GM19467 (cell line): Measurements from ENCODE around the gene TSHZ1.

Source experiments
- ATAC-seq: cut with Tn5 transposase; IDR thresholded peaks from one replicate; pipeline ENCODE4 v1.9.1; 2021; ENCODE audit warnings: mild to moderate bottlenecking, moderate library complexity; ENCODE audit not compliant: unreplicated experiment

Gene TSHZ1

DNA sequence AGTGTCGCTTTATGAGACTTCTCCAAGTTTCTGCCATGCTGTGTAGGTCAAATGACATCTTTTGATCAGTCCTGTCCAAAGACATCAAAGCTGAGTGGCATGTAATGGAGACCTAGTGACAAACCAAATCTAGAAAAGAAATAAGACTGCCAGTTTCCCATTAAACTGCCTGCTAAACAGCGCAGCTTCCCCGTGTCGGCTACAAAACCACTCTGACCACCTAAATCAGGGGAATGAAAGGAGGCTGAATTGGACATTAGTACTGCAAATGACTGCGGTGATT, 57.7 kb downstream of the TSHZ1 start:
- ATAC-seq: no peak

DNA sequence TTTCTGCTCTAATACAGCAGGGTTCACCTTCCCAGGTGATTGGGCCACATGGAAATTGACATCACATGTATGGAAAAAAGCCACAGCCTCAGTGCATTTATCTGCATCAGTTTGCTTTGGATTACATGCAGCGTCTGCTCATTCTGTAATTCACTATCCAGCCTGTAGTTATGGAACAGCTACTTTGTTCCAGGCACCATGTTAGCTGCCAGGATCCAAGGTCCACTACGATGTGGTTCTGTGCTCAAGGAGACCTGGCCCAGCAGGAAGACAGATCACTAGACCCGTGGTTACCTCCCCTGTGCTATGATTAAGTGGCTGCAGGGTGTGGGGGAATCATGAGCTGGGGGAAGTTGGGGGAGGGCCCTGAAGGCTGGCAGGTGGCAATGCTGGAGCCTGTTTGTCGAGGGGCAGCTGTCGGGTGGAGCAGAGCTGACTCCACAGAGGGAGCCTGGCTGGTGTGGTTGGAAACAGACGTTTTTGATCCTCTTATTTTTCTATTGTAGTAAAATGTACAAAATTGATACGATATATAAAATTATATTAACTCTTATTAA, 58.6 kb downstream of the TSHZ1 start:
- ATAC-seq: no peak

DNA sequence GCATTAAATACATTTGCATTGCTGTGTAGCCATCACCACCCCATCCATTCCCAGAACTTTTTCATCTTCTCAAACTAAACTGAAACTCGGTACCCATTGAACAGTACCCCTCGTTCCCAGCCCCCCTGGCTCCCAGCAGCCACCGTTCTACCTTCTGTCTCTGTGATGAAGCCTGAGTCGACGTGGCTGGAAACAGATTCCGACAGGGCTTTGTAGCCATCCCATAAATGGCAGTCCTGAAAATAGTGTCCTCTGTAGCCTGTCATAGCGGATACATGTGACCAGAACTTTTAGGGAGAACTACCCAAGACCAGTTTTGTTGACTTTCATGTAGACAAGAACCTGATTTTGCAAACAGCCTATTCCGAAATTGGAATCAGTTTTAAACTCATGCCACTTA, 59.1 kb downstream of the TSHZ1 start:
- no peak for ATAC-seq

DNA sequence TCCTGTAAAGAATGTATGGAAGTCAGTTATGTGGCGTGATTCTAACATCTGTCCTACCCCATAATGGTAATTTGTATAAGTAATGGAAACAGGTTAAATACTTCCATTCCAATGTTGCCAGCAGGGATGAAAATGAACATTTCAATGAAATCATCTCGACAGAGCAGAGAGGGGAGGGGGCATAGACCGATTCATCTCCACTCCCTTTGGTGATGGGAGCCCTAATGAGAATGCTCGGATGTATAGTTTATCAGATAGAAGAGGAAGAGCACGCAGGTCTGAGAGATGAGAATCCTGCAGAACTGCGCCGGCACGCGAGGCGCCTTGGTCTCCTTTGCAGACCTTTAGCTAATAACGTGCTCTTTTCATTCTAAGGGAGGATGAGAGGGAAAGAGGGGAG, 61.4 kb downstream of the TSHZ1 start:
- ATAC-seq: no peak

DNA sequence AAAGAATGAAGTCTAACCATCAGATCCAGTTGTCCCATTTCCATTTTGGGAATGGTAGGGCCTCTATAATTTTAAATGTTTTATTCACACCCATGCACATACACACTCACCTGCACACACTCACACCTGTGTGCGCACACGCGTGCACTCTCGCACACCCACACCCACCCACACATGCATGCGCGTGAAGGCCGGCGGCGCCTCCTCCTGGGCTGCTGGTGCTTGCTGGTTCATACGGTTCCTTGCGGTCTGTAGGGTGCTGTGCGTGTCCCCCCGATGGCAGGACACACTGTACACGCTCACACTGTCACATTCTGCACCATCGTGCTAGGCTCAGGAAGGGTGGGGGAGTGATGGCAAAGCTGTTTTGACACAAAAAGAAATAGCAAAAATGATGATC, 63.2 kb downstream of the TSHZ1 start:
- ATAC-seq: no peak

DNA sequence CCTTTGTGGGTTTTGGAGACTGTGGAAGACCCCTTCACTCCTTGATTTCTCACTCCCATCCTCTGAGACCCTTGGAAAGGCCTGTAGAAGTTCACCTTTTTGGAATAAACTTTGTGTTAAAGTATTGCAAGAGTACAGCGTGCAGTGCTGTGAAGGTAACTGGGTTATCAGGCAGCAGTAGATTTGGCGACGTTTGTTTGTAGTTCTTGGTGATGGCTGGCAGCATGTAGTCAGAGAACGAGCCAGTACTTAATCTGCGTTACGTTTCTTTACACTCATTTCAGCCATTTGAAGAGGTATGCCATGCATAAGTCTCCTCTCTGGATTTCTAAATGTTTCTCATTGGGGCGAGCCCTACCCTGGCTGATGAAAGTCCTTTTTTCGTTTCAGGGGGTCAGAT, 64.6 kb downstream of the TSHZ1 start:
- ATAC-seq: no peak

DNA sequence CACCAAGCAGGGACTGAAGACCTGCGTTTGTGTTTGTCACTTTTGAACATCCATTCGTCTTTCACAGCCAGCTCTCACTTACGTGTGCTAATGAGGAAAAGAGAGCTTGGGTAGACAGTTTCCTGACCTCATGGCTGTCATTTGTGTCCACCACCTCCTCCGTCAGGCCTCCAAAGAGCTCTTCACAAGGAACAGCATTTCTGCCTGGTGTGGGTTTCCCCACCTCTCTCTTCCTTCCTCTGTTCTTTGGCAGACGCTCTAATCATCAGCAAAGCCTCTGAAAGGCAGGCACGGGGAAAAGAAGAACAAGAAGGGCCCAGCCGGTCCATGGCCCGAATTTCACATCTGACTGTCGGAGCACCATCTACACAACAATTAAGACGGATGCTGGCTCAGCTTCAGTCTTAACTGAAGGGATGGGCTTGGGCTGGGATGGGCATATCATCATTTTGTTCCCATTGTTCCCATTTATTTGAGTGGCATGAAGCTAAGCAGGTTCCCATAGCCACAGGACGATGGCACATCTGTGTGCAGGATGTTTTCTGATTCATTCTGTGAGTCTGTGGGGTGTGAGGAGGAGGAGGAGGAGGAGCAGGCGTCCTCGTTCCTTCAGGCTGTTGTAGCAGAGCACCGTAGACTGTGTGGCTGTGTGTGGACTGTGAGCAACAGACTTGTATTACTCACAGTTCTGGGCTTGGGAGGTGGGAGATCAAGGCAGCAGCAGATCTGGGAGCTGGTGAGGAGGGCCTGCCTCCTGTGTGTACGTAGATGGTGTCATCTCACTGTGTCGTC, 66.4 kb downstream of the TSHZ1 start:
- no peak for ATAC-seq

DNA sequence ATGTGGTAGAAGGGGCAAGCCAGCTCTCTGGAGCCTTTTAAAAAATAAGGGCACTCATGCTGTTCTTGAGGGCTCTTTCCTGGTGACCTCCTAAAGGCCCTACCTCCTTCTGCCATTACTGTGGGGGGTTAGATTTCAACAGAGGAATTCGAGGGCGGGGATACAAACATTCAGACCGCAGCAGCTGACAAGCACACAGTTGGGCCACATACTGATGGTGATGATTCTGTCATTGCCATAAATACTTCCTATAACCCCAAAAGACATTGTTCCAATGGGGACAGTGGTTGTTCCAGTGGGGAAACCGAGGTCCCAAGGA, 67.0 kb downstream of the TSHZ1 start:
- ATAC-seq: no peak

DNA sequence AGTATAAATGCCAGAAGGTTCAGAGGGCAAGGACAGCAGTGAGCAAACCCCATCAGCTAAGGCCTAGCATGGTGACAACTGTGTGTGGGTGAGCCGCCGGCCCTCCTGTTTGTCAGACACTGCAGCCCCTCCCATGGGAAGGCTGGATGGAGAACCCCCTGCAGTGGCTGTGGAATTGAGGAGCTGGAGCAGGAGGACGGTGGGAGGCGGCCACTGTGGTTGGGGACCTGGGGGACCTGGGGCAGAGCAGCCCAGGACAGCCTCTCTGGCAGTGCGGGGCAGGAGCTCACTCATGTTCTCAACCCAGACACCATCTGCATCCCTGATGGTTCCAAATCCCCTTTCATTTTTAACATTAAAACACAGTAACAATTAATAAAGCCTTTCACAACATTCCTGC, 68.8 kb downstream of the TSHZ1 start:
- ATAC-seq: no peak

DNA sequence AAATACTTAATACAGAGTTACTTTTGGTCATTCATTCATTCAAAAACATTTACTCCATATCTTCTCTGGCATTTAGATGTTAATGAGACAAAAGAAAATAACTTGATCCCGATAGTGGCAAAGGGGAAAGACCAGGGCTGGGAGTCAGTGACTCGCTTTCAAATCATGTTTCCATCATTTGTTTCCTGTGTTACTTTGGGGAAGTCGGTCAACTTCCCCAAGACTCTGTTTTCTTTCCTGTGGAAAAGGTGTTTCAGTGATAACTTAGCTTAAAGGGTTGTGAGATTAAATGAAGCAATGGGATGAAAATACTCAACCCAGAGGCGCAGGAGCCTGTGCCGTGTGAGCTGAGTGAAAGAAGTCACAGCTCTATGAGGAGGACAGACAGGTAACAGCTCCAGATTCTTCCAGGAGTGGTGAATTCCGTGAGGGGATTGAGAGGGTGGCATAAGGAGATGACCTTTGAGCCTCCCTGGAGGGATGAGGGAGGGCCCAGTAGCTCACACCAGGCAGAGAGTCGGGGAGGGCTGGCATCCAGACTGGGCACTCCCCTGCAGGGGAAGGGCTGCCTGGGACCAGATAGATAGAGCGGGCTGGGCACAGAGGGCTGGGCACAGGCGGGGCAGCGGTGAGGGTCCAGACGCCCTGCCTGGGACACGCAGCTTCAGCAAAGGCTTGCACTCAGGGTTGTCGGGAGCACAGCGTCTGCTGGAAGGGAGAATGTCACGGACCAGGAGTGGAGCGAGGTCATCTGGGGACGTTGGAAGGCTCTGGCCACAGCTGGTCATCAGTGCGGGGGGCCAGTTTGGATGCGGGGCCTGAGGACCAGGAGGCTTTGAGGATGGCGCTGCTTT, 70.1 kb downstream of the TSHZ1 start:
- ATAC-seq: no peak

DNA sequence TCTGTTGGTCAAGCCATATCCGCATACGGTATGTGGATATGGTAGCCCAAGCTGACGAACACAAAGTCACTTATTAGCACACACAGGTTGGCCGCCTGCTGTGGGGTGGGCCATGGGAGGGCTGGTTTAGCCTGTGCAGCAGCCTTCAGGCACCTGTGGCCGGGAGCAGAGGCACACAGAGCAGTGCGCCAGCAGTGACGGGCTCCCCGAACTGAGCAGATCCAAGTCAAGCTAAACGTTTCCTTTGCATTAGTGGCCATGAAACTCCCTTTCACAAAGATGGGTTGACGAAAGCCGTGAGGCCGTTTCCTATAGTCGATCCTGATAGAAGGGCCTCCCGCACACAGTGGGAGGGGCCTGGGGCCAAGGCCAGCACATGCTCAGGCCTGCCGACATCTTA, 72.1 kb downstream of the TSHZ1 start:
- ATAC-seq: no peak

DNA sequence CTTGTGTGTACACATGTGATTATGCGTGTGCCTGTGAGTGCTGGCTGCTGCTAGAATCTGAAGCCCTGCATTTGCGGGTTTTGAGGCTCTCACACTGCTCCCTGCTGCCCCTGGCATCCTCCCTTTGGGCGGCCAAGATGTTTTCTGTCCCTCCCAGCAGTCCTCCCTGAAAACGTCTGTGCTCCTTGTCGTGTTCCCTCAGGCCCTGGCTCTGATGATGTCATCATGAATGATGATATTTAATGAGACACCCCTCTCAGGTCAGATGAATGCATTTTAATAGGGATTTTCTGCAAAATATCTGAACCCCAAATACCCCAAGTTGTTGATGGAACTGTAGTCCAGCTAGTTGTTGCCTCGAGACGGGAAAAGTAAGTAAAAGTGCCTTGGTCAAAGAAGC, 73.1 kb downstream of the TSHZ1 start:
- ATAC-seq: no peak

DNA sequence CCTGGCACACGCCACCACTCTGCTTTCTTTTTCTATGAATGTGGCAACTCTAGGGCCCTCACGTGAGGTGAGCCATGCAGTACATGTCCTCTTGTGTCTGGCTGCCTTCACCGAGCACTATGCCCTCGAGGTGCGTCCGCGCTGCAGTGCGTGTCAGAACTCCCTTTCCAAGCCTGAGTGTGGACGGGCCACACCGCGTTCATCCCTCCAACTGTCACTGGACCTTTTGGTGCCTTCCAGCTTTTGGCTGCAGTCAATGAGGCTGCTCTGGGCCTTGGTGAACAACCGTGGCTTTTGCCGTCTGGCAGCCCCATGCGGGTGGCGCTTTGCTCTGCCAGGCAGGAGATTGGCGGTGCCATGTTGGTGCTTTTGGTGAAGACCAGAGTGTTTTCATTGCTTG, 74.0 kb downstream of the TSHZ1 start:
- ATAC-seq: no peak

DNA sequence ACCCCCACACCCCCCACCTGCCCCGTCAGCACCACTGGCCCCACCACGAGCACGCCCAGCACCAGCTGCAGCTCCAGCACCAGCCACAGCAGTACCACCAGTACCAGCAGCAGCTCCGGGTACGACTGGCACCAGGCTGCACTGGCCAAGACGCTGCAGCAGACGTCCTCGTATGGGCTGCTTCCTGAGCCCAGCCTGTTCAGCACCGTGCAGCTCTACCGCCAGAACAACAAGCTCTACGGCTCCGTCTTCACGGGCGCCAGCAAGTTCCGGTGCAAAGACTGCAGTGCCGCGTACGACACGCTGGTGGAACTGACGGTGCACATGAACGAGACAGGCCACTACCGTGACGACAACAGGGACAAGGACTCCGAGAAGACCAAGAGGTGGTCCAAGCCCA, 75.3 kb downstream of the TSHZ1 start:
- ATAC-seq: no peak

DNA sequence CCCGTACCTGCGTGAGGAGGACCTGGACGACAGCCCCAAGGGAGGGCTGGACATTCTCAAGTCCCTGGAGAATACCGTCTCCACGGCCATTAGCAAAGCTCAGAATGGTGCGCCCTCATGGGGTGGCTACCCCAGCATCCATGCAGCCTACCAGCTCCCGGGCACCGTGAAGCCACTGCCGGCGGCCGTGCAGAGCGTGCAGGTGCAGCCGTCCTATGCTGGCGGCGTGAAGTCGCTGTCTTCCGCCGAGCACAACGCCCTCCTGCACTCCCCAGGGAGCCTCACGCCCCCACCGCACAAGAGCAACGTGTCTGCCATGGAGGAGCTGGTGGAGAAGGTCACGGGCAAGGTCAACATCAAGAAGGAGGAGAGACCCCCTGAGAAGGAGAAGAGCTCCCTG, 76.4 kb downstream of the TSHZ1 start:
- no peak for ATAC-seq

DNA sequence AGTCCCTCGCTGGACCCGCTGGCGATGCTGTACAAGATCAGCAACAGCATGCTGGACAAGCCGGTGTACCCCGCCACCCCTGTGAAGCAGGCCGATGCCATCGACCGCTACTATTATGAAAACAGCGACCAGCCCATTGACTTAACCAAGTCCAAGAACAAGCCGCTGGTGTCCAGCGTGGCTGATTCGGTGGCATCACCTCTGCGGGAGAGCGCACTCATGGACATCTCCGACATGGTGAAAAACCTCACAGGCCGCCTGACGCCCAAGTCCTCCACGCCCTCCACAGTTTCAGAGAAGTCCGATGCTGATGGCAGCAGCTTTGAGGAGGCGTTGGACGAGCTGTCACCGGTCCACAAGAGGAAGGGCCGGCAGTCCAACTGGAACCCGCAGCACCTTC, 77.1 kb downstream of the TSHZ1 start:
- ATAC-seq: no peak

DNA sequence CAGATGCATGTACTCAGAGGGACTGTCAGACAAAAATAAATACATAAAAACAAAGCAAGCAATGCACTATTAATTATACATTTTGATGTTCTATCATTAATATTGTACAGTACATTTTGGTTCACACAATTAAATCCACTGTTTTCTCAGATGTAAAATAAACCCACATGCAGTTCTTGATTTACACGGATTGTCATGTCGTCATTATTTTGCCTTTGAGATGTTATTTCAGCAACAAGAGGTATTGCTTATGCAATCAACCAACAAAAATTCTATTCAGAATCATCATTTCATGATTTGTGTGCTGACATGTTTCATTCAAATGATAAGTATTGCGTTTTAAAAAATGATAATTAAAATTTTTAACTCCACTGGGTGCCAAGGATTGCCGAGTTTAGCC, 79.2 kb downstream of the TSHZ1 start:
- ATAC-seq: no peak

DNA sequence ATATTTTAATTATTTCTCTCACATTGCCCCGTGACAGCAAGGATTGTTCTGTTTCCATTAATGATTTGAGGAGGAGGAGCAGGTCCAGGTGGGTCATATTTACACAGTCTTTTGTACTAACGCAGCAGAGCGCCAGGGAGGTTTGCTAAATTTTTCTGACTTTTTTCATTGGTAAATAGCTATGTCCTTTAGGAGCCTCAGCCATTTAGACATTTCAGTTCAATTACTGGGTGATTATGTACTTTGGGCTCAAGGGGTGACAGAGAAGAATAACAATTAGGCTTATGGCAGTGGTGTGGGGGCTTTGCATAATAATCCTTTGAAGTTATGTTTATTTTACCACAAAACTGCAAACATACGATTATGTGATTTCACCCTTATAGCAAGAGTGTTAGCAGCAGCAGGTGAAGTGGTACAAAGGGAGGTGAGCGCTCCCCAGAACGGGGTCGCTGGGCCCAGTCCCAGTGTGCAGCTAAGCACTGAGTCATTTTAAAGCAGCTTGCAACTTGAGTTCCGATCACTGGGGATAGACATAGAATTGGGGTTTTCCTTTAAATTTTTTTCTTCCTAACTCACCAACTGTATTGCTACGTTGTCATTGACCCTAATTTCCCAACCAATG, 80.3 kb downstream of the TSHZ1 start:
- no peak for ATAC-seq

DNA sequence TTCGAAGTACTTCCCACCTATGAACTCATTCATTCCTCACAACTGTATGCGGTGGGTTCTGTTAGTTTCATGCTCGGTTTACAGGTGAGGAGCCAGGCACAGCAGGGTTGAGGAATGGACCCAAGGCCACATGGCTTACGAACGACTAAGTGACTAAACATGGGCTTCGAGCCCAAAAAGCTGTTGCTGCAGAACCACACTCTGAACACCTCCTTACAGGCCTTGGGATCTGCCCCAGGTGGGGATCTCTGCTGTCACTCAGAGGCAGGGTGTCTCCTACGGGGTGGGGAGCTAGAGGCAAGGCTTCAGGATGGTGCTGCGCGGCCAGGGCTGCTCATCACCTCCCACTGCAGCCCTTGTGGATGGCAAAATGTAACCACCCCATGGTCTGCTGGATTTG, 80.9 kb downstream of the TSHZ1 start:
- no peak for ATAC-seq

DNA sequence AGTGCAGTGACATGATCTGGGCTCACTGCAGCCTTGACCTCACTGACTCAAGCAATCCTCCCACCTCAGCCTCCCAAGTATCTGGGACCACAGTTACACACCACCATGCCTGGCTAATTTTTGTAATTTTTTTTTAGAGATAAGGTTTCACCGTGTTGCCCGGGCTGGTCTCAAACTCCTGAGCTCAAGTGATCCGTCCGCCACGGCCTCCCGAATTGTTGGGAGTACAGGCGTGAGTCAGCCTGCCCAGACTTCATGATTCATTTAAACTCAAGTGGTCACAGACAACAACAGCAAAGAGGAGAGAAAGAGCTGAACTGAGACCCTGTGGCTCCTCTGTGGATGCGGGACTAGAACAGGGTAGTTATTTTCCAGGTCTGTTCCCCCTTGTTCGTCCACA, 83.0 kb downstream of the TSHZ1 start:
- no peak for ATAC-seq

DNA sequence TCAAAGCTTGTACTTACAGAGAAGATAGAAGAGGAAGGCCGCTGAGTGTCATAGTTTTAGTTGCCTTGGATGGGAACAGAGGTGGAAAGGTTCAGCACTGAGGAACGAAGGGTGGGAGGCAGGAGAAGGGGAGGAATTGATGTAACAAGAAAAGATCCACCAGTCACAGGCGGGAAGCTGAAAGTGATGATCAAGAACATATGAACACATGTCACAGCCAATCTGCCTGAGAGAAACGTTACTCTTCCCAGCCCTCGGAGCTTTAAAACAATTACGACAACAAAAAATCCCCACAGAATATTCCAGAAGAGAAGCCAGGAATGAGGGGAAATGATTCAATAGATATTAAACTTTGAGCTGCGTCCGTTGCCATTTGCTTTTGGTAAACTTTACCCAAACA, 87.1 kb downstream of the TSHZ1 start:
- ATAC-seq: no peak
